GM10266 (cell line): ENCODE data around the gene ANO6.
"Not testable (repeated sequence)": the region's sequence is repeated elsewhere in the genome, so short reads cannot be mapped to it uniquely, and the experiment has no call there.

Experiments
- DNase-seq: peaks from one replicate; pipeline ENCODE4 v3.0.0; 2012; ENCODE audit errors: extremely low spot score
- CTCF ChIP-seq: IDR thresholded peaks from 2 replicates; pipeline ENCODE4 v1.5.1; 2012; ENCODE audit warnings: mild to moderate bottlenecking, low read depth; ENCODE audit not compliant: control insufficient read depth, insufficient read depth; ENCODE audit errors: missing control alignments

Gene ANO6

GRCh38 chr12:45232146-45232755 is 16.4 kb downstream of the ANO6 start:
- TF ChIP-seq CTCF: no peak
- DNase-seq: no peak

GRCh38 chr12:45232756-45233372 is 17.0 kb downstream of the ANO6 start:
- no peak for TF ChIP-seq CTCF
- no peak for DNase-seq

- DNase-seq: no peak
Observed at GRCh38 chr12:45234139-45234865, 18.4 kb downstream of the ANO6 start.

GRCh38 chr12:45235087-45236025 is 19.5 kb downstream of the ANO6 start:
- DNase-seq: no peak
- TF ChIP-seq CTCF: no peak

More at GRCh38 chr12:45234139-45234865, 18.4 kb downstream of the ANO6 start:
- TF ChIP-seq CTCF: no peak

- not testable (repeated sequence) for DNase-seq
Observed at GRCh38 chr12:45236383-45236782, 20.5 kb downstream of the ANO6 start.

GRCh38 chr12:45242180-45242579 is 26.3 kb downstream of the ANO6 start:
- DNase-seq: no peak

More at GRCh38 chr12:45242180-45242579, 26.3 kb downstream of the ANO6 start:
- TF ChIP-seq CTCF: no peak
